MM.1S (cell line): ENCODE data around the gene CPLX1.

Source experiments
- DNase-seq: peaks from one replicate; pipeline ENCODE4 v3.0.0-alpha.2; 2015
- H2AFZ ChIP-seq: fragments of 300-600 bp; sonication (generic); 2 replicates; pipeline ENCODE4 v1.6.0; 2016; ENCODE audit warnings: antibody characterized with exemption, low read length
- H3F3A ChIP-seq: fragments of 300-600 bp; sonication (generic); 2 replicates; pipeline ENCODE4 v1.6.1; 2016; ENCODE audit warnings: mild to moderate bottlenecking, antibody characterized with exemption, low read length, moderate library complexity, mixed read lengths; ENCODE audit not compliant: insufficient read depth
- H3K27ac ChIP-seq: fragments of 300-600 bp; sonication (generic); 2 replicates; pipeline ENCODE4 v1.5.1; 2016; ENCODE audit warnings: mild to moderate bottlenecking, low read length
- H3K27me3 ChIP-seq: fragments of 300-600 bp; sonication (generic); replicated peaks from 2 replicates; pipeline ENCODE4 v1.6.0; 2016; ENCODE audit warnings: low read length; ENCODE audit not compliant: insufficient read depth
- H3K36me3 ChIP-seq: fragments of 300-600 bp; sonication (generic); replicated peaks from 2 replicates; pipeline ENCODE4 v1.6.1; 2016; ENCODE audit warnings: mild to moderate bottlenecking, low read length, mixed read lengths; ENCODE audit not compliant: insufficient read depth
- H3K4me1 ChIP-seq: fragments of 300-600 bp; sonication (generic); 2 replicates; pipeline ENCODE4 v1.6.1; 2016; ENCODE audit warnings: low read length, mixed read lengths
- H3K4me2 ChIP-seq: fragments of 300-600 bp; sonication (generic); 2 replicates; pipeline ENCODE4 v1.6.0; 2016; ENCODE audit warnings: low read depth, low read length
- H3K4me3 ChIP-seq: fragments of 300-600 bp; sonication (generic); 2 replicates; pipeline ENCODE4 v1.5.1; 2016; ENCODE audit warnings: low read length, mixed read lengths
- H3K79me2 ChIP-seq: fragments of 300-600 bp; sonication (generic); 2 replicates; pipeline ENCODE4 v1.6.1; 2016; ENCODE audit warnings: mixed run types, low read length, mixed read lengths
- H3K9ac ChIP-seq: fragments of 300-600 bp; sonication (generic); 2 replicates; pipeline ENCODE4 v1.6.1; 2016; ENCODE audit warnings: low read length, mixed read lengths
- H3K9me2 ChIP-seq: fragments of 300-600 bp; sonication (generic); replicated peaks from 2 replicates; pipeline ENCODE4 v1.6.1; 2016; ENCODE audit warnings: mild to moderate bottlenecking, low read length, mixed read lengths; ENCODE audit not compliant: insufficient read depth
- H3K9me3 ChIP-seq: fragments of 300-600 bp; sonication (generic); replicated peaks from 2 replicates; pipeline ENCODE4 v1.6.1; 2016; ENCODE audit warnings: mild to moderate bottlenecking, low read length, mixed read lengths; ENCODE audit not compliant: insufficient read depth
- H4K20me1 ChIP-seq: fragments of 300-600 bp; sonication (generic); 2 replicates; pipeline ENCODE4 v1.6.1; 2016; ENCODE audit warnings: mild to moderate bottlenecking, low read length, moderate library complexity, mixed read lengths; ENCODE audit not compliant: insufficient read depth
- EZH2 ChIP-seq: fragments of 300-600 bp; sonication (generic); optimal IDR thresholded peaks from 2 replicates; pipeline ENCODE3; 2017; ENCODE audit warnings: low read depth, mild to moderate bottlenecking, antibody characterized with exemption, low read length, mixed read lengths
- EZH2phosphoT487 ChIP-seq: fragments of 300-600 bp; sonication (generic); IDR thresholded peaks from 2 replicates; pipeline ENCODE4 v1.6.1; 2018; ENCODE audit warnings: antibody characterized with exemption, low read length
- TF ChIP-seq, protein P1 (sequence below): fragments of 300-600 bp; sonication (generic); IDR thresholded peaks from 2 replicates; pipeline ENCODE4 v1.5.1; 2016; ENCODE audit warnings: antibody characterized with exemption, low read length, mixed read lengths

CPLX1 gene

DNA sequence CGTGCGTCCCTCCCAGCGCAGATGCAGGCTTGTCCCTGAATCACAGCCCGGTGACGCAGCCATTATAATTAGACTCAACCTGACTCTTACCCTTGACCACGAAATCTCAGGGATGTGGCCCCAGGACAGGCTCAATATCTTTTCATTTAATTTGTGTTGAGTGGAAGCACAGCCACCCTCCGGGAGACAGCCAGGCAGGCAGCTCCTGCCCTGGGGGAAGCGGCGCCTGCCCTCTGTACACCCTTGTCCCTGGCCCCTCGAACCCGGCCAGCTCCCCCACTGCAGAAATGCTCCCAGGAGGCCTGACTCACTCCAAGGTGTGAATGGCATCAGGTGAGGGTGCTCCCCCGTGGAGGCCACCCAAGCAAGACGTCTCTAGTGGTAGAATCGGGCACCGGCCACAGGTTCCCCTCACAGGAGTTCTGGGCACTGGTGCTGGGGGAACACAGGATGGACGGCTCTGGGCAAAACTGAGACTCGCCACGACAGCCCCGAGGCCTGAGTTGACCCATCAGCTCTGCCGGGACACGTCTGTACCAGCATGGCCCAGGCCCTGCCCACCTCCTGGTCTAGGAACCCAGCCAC, 2.7 kb downstream of the CPLX1 start:
- Histone ChIP-seq H3K36me3 (no peaks in the 10 kb centered on the region), H3K27me3 (no peaks in the 10 kb centered on the region), H3K27ac (no peak overlapping the region), H2AFZ (no peak overlapping the region), H3K4me2 (no peak overlapping the region), H4K20me1 (no peaks in the 10 kb centered on the region), H3F3A (no peaks in the 10 kb centered on the region), H3K4me3 (no peak overlapping the region), H3K4me1 (no peaks in the 10 kb centered on the region), H3K9ac (no peak overlapping the region), H3K9me3 (no peaks in the 10 kb centered on the region), H3K9me2 (no peaks in the 10 kb centered on the region), H3K79me2 (no peaks in the 10 kb centered on the region)
- no peak for TF ChIP-seq EZH2phosphoT487
- DNase-seq = no peak

DNA sequence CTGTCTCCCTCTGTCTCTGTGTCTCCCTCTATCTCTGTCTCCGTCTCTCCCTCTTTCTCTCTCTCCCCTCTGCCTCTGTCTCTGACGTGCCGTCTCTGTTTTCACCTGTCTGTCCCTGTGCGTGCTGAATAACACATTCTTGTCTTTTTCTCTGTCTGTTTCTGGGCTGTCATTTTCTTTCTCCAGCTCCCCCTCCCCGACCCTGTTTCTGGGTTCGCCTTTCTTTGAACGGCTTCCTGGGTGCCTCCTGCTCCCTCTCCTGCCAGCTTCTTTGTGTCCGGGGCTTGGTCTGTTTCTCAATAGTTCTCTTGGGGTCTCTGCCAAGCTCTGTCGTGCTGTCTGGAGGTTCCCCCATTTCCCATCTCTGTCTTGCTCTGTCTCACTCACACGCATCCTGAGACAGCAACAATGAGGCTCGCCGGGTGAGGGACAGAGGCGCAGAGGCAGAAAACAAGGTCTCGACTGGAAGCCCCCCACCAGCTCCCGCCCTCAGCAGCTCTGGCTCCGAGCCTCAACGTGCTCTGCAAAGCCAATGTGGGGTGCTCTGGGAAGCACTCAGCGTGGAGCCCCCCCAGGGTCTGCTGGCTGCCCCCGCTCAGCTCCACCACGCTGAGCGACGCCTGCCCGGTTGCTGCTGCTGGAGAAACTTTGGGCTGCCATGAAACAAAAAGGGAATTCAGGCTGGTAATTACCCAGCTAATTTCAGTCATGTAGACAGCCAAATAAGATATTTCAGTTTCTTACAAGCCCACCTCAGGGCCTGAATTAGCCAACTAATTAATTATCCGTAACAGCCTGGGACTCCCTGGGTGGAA, 3.4 kb downstream of the CPLX1 start:
- TF ChIP-seq, protein P1, sequence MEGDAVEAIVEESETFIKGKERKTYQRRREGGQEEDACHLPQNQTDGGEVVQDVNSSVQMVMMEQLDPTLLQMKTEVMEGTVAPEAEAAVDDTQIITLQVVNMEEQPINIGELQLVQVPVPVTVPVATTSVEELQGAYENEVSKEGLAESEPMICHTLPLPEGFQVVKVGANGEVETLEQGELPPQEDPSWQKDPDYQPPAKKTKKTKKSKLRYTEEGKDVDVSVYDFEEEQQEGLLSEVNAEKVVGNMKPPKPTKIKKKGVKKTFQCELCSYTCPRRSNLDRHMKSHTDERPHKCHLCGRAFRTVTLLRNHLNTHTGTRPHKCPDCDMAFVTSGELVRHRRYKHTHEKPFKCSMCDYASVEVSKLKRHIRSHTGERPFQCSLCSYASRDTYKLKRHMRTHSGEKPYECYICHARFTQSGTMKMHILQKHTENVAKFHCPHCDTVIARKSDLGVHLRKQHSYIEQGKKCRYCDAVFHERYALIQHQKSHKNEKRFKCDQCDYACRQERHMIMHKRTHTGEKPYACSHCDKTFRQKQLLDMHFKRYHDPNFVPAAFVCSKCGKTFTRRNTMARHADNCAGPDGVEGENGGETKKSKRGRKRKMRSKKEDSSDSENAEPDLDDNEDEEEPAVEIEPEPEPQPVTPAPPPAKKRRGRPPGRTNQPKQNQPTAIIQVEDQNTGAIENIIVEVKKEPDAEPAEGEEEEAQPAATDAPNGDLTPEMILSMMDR = no peak
- TF ChIP-seq EZH2 = no peak
- no peak for TF ChIP-seq EZH2phosphoT487

DNA sequence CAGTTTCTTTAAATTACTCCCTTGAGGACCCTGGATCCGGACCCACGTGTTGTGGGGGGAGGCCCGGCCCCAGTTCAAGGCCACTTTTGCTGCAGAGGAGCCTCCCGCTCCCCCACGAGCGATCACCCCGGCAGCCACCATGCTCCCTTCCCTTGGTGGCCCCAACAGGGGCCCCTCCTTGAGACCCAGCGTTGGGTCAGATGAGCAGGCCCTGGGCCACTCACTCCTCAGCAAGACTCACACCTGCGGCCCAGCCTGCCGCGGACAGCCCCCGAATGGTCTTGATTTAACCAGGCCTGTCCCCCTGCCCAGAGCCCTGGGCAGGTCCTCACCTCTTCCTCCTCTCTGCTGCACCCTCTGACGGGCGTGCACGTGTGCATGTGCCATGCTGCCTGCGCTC, 4.3 kb downstream of the CPLX1 start:
- Histone ChIP-seq H3K9me2 (no peaks in the 10 kb centered on the region), H3K4me2 (no peak overlapping the region), H3K4me3 (no peak overlapping the region), H3K9ac (no peak overlapping the region), H3F3A (no peaks in the 10 kb centered on the region), H3K27me3 (no peaks in the 10 kb centered on the region), H3K9me3 (no peaks in the 10 kb centered on the region), H3K27ac (no peak overlapping the region), H3K4me1 (no peaks in the 10 kb centered on the region), H3K36me3 (no peaks in the 10 kb centered on the region), H2AFZ (no peak overlapping the region), H3K79me2 (no peaks in the 10 kb centered on the region), H4K20me1 (no peaks in the 10 kb centered on the region)
- TF ChIP-seq EZH2phosphoT487 (no peak), EZH2 (no peak)
- TF ChIP-seq, protein P1 = no peak
- no peak for DNase-seq

More for the DNA sequence above, 3.4 kb downstream of the CPLX1 start:
- no peak overlapping the region for H3K4me2 ChIP-seq
- no peaks in the 10 kb centered on the region for H3K9me2 ChIP-seq
- no peak overlapping the region for H2AFZ ChIP-seq
- H3K27ac ChIP-seq = no peak overlapping the region
- no peak overlapping the region for H3K4me3 ChIP-seq
- no peaks in the 10 kb centered on the region for H3K4me1 ChIP-seq
- no peaks in the 10 kb centered on the region for H3F3A ChIP-seq
- no peak for DNase-seq
- no peak overlapping the region for H3K9ac ChIP-seq
- H3K36me3 ChIP-seq = no peaks in the 10 kb centered on the region
- H3K79me2 ChIP-seq = no peaks in the 10 kb centered on the region
- H4K20me1 ChIP-seq = no peaks in the 10 kb centered on the region
- no peaks in the 10 kb centered on the region for H3K9me3 ChIP-seq
- no peaks in the 10 kb centered on the region for H3K27me3 ChIP-seq

DNA sequence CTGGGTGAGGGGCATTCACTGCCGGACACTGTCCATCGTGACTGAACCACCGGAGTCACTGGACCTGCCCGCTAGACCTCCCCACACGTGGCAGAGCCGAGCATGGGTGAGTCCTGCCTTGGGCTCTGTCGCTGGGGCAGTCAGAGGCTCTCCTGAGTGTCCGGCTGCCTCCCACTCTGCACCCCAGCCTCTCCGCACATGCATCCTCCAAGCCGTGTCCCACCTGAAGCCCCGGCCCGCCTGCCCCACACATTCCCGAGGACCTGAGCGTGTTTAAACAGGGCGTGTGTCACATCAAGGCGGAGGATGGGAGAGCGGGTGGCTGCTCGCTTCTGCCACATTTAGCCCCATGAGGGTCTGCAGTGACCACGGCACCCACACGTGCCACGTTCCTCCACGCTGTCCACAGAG, 4.7 kb downstream of the CPLX1 start:
- Histone ChIP-seq H4K20me1 (no peaks in the 10 kb centered on the region), H3K4me1 (no peaks in the 10 kb centered on the region), H3K9ac (no peak overlapping the region), H3K36me3 (no peaks in the 10 kb centered on the region), H2AFZ (no peak overlapping the region), H3K9me3 (no peaks in the 10 kb centered on the region), H3F3A (no peaks in the 10 kb centered on the region), H3K4me3 (no peak overlapping the region), H3K27ac (no peak overlapping the region), H3K27me3 (no peaks in the 10 kb centered on the region), H3K4me2 (no peak overlapping the region), H3K79me2 (no peaks in the 10 kb centered on the region), H3K9me2 (no peaks in the 10 kb centered on the region)
- TF ChIP-seq, protein P1 = no peak
- TF ChIP-seq EZH2phosphoT487 (no peak), EZH2 (no peak)
- no peak for DNase-seq
